HG02623 (cell line): ENCODE data around the gene MARS2.
"Not testable (repeated sequence)": the region's sequence is repeated elsewhere in the genome, so short reads cannot be mapped to it uniquely, and the experiment has no call there.

Experiments used
- ATAC-seq: cut with Tn5 transposase; IDR thresholded peaks from one replicate; pipeline ENCODE4 v1.9.1; 2021; ENCODE audit warnings: moderate library complexity; ENCODE audit not compliant: unreplicated experiment

Gene MARS2

GRCh38 chr2:197705121-197705911, at the start of gene MARS2:
Gene MARS2 (plus strand): TSS chr2:197705369. CDS start chr2:197705406, 37 bp downstream.
- peak; percentile 85 for ATAC-seq

GRCh38 chr2:197657562-197657961, 47.6 kb upstream of the MARS2 start:
- no peak for ATAC-seq

GRCh38 chr2:197661626-197662025, 43.5 kb upstream of the MARS2 start:
- ATAC-seq = no peak

DNA sequence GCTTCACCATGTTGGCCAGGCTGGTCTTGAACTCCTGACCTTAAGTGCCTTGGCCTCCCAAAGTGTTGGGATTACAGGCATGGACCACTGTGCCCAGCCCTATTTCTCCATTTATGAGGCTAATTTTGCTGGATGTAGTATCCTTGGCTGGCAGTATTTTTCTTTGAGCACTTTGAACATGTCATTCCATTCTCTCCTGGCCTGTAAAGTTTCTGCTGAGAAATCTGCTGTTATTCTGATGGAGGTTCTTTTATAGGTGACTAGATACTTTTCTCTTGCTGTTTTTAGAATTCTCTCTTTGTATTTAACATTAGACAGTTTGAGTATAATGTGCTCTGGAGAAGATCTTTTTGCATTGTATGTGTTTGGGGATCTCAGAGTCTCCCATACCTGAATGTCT, 38.9 kb upstream of the MARS2 start:
- ATAC-seq = no peak

GRCh38 chr2:197668296-197668695, 36.9 kb upstream of the MARS2 start:
- no peak for ATAC-seq

GRCh38 chr2:197669077-197669476, 36.1 kb upstream of the MARS2 start:
- ATAC-seq = no peak

- ATAC-seq = no peak
These were observed 32.7 kb upstream of the MARS2 start for GRCh38 chr2:197672371-197672893.

DNA sequence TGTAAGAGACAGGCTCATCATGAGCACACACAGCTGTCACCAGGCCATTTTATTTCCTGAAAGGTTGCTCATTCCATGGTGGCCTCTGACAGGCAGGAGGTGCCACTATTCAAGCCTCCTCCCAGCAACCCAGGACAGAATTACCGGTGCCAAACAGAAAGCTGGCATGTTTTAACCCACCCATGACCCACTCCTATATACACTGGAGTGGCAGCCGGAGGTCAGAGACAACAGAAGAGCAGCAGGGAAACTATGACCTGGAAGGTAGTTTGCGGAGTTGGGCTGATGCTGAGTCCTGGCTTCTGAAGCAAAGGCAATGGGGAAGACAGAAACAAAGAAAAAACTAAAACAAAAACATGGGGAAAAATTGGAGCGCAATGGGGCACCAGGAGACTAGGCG, 32.1 kb upstream of the MARS2 start:
- ATAC-seq = no peak

- ATAC-seq = no peak
These were observed 31.6 kb upstream of the MARS2 start for GRCh38 chr2:197673606-197674005.

DNA sequence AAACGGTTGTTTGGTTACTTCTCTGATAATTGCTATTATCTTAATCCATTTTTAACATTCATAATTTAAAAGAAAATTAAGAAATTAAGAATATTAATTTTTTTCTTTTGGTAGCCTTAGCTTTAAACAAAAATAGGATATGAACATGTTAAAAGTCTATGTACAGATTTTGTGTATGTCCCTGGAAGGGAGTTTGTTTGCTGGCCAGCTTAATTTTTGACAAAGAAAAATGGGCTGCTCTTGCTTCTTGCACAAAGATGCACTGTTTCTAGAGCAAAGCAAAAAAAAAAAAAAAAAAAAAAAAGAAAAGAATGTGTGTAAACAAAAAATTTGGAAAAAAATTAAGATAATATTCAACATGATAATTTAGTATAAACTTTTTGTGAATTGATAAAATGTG, 31.1 kb upstream of the MARS2 start:
- ATAC-seq = no peak

GRCh38 chr2:197674591-197674990, 30.6 kb upstream of the MARS2 start:
- ATAC-seq = no peak

DNA sequence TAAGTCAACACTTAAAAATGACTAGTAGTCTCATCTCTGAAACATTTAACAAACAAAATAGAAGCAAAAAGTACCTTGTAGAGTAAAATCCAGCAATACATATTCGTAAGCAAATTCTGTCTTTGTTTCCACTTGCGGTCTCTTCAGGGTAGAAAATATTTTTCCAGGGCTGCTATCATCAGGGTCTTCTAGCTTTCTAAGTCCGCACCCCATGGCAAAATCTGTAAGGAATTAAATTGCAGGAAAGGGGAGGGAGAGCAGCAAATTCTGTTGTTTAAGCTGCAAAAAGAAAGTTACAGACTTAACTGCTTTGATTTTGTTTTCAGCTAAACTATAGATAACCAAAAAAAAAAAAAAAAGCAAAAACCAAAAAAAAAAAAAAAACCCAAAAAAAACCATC, 29.9 kb upstream of the MARS2 start, which contains the start of gene RFTN2:
TSS of gene RFTN2 (minus strand) at position 342 of the 400 bp plus-strand sequence. CDS start at position 213, 129 bp downstream.
- no peak for ATAC-seq

- no peak for ATAC-seq
These were observed 29.4 kb upstream of the MARS2 start for GRCh38 chr2:197675711-197676188.

- no peak for ATAC-seq
These were observed 28.1 kb upstream of the MARS2 start for GRCh38 chr2:197677056-197677455.

- no peak for ATAC-seq
These were observed 27.7 kb upstream of the MARS2 start for GRCh38 chr2:197677483-197677882.

- not testable (repeated sequence) for ATAC-seq
These were observed 10.0 kb upstream of the MARS2 start for GRCh38 chr2:197695206-197695605.

GRCh38 chr2:197695971-197696370, 9.2 kb upstream of the MARS2 start:
- ATAC-seq = not testable (repeated sequence)

GRCh38 chr2:197696571-197696970, 8.6 kb upstream of the MARS2 start:
- not testable (repeated sequence) for ATAC-seq

DNA sequence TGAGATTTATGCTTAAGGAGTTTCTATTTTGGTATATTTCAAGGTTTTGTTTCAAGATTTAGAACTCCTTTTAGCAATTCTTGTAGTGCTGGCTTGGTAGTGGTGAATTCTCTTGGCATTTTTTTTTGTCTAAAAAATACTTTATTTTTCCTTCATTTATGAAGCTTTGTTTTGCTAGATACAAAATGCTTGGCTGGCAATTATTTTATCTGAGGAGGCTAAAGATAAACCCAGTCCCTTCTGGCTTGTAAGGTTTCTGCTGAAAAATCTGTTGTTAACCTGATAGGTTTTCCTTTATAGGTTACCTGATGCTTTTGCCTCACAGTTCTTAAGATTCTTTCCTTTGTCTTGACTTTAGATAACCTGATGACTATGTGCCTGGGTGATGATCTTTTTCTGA, 5.4 kb upstream of the MARS2 start:
- ATAC-seq = not testable (repeated sequence)

GRCh38 chr2:197700960-197701359, 4.2 kb upstream of the MARS2 start:
- ATAC-seq = no peak

DNA sequence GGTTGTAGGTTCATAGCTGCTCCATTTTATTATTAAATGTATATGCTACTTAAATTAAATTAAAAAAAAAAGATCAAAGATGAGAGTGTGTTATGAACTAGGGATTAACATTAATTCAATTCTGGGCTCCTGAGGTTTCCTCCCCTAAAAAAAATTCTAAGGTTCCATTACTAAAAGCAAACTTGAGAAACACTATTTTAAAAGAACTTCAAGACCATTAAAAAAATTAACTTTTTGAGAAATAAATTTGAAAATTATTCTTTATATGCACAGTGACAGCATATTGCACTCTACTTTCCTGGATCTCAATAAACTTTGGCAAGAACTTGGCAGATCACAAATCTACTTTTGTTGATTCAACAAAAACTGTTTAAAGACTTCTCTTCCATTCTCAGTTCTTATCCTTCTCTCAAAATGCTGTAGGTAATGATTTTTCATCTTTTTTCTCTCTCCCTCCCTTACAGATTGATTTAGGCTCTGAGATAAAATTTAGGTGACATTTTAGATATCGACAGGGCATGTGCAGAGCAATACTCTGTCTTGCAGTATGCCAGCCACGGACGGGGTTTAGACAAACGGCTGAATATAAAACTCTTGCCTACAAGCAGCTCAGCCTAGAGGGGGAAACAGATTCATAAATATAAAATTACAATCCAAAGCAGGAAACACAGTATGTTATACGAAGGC, 592 bp upstream of the MARS2 start:
- ATAC-seq = peak; percentile 31
